HEK293 (cell line): ENCODE results near the gene KLHDC4.

ENCODE experiments used
- CTCF ChIA-PET: fragments of 350-600 bp; formaldehyde crosslinking; extraction: SDS; loops from one replicate; lab custom pipeline; 2021; ENCODE audit warnings: antibody characterized with exemption; lab: Yijun Ruan, JAX
- POLR2A ChIA-PET: fragments of 300-600 bp; formaldehyde crosslinking; extraction: SDS; loops from one replicate; lab custom pipeline; 2020; ENCODE audit warnings: antibody characterized with exemption, inconsistent platforms; lab: Yijun Ruan, JAX
- H3K27ac ChIP-seq: fragments of 200-500 bp; sonication (Bioruptor generic); 2 replicates; pipeline ENCODE4 v1.5.1; 2014; ENCODE audit warnings: low read depth, low read length, control low read depth, inconsistent platforms; ENCODE audit errors: extremely low read depth
- H3K36me3 ChIP-seq, 2 experiments: fragments of 200-500 bp in 1 of 2; sonication (Bioruptor generic) in 1 of 2; 1 replicate in 1 of 2; 2 replicates in 1 of 2; pipeline ENCODE4 v1.5.1; 2014 to 2017; ENCODE audit warnings: inconsistent platforms in 2 of 2, low read length in 2 of 2; ENCODE audit not compliant: control insufficient read depth in 2 of 2, insufficient read depth in 1 of 2
- H3K4me1 ChIP-seq: fragments of 200-500 bp; sonication (Bioruptor generic); 2 replicates; pipeline ENCODE4 v1.5.1; 2014; ENCODE audit warnings: mild to moderate bottlenecking, low read length, inconsistent platforms; ENCODE audit not compliant: control insufficient read depth, insufficient read depth
- H3K4me3 ChIP-seq: 2 replicates; pipeline ENCODE4 v1.5.1; 2011; ENCODE audit warnings: low read depth, mild to moderate bottlenecking, control low read depth, low read length, moderate library complexity
- H3K9me3 ChIP-seq: fragments of 200-500 bp; sonication (Bioruptor generic); 2 replicates; pipeline ENCODE4 v1.5.1; 2014; ENCODE audit warnings: low read depth, low read length, inconsistent platforms; ENCODE audit not compliant: control insufficient read depth, insufficient read depth
- BCL11A ChIP-seq: fragments of 450-650 bp; formaldehyde crosslinking; IDR thresholded peaks from 2 replicates; pipeline ENCODE4 v1.5.1; 2016; ENCODE audit warnings: low read depth, missing biosample characterization, missing genetic modification characterization
- GLIS2 ChIP-seq: fragments of 450-650 bp; formaldehyde crosslinking; IDR thresholded peaks from 2 replicates; pipeline ENCODE4 v1.5.1; 2016; ENCODE audit warnings: missing biosample characterization, missing genetic modification characterization
- OVOL3 ChIP-seq: fragments of 450-650 bp; formaldehyde crosslinking; IDR thresholded peaks from 2 replicates; pipeline ENCODE4 v1.5.1; 2016; ENCODE audit warnings: missing biosample characterization, missing genetic modification characterization
- PRDM1 ChIP-seq: fragments of 450-650 bp; formaldehyde crosslinking; IDR thresholded peaks from 2 replicates; pipeline ENCODE4; 2016; ENCODE audit warnings: missing biosample characterization, missing genetic modification characterization
- RBAK ChIP-seq: fragments of 450-650 bp; formaldehyde crosslinking; IDR thresholded peaks from 2 replicates; pipeline ENCODE4 v1.5.1; 2016; ENCODE audit warnings: missing biosample characterization, missing genetic modification characterization
- REPIN1 ChIP-seq: fragments of 450-650 bp; formaldehyde crosslinking; IDR thresholded peaks from 2 replicates; pipeline ENCODE4 v1.5.1; 2017; ENCODE audit warnings: missing biosample characterization, missing genetic modification characterization, low read depth
- YY2 ChIP-seq: fragments of 450-650 bp; formaldehyde crosslinking; IDR thresholded peaks from 2 replicates; pipeline ENCODE4 v1.5.1; 2016; ENCODE audit warnings: missing biosample characterization, missing genetic modification characterization
- ZBTB17 ChIP-seq: fragments of 450-650 bp; formaldehyde crosslinking; IDR thresholded peaks from 2 replicates; pipeline ENCODE4 v1.5.1; 2016; ENCODE audit warnings: missing biosample characterization, missing genetic modification characterization
- ZBTB49 ChIP-seq: fragments of 450-650 bp; formaldehyde crosslinking; IDR thresholded peaks from 2 replicates; pipeline ENCODE4 v1.5.1; 2016; ENCODE audit warnings: missing biosample characterization, missing genetic modification characterization, low read depth
- ZEB2 ChIP-seq: fragments of 450-650 bp; formaldehyde crosslinking; IDR thresholded peaks from 2 replicates; pipeline ENCODE4 v1.5.1; 2016; ENCODE audit warnings: missing biosample characterization, missing genetic modification characterization
- ZNF112 ChIP-seq: fragments of 450-650 bp; formaldehyde crosslinking; IDR thresholded peaks from 2 replicates; pipeline ENCODE4 v1.5.0; 2017; ENCODE audit warnings: missing biosample characterization, missing genetic modification characterization
- ZNF114 ChIP-seq: fragments of 450-650 bp; formaldehyde crosslinking; IDR thresholded peaks from 2 replicates; pipeline ENCODE4 v1.5.0; 2017; ENCODE audit warnings: missing biosample characterization, missing genetic modification characterization
- ZNF155 ChIP-seq: fragments of 450-650 bp; formaldehyde crosslinking; IDR thresholded peaks from 2 replicates; pipeline ENCODE4 v1.5.1; 2016; ENCODE audit warnings: missing biosample characterization, missing genetic modification characterization
- ZNF157 ChIP-seq: fragments of 450-650 bp; formaldehyde crosslinking; IDR thresholded peaks from 2 replicates; pipeline ENCODE4 v1.5.1; 2016; ENCODE audit warnings: missing biosample characterization, missing genetic modification characterization
- ZNF223 ChIP-seq: fragments of 450-650 bp; formaldehyde crosslinking; IDR thresholded peaks from 2 replicates; pipeline ENCODE4 v1.5.1; 2016; ENCODE audit warnings: missing biosample characterization, missing genetic modification characterization
- ZNF350 ChIP-seq: fragments of 450-650 bp; formaldehyde crosslinking; IDR thresholded peaks from 2 replicates; pipeline ENCODE4 v1.5.0; 2017; ENCODE audit warnings: missing biosample characterization, mild to moderate bottlenecking, missing genetic modification characterization
- ZNF449 ChIP-seq: fragments of 450-650 bp; formaldehyde crosslinking; IDR thresholded peaks from 2 replicates; pipeline ENCODE4 v1.5.1; 2017; ENCODE audit warnings: missing biosample characterization, mild to moderate bottlenecking, missing genetic modification characterization, moderate library complexity
- ZNF510 ChIP-seq: fragments of 450-650 bp; formaldehyde crosslinking; IDR thresholded peaks from 2 replicates; pipeline ENCODE4 v1.5.1; 2018; ENCODE audit warnings: mild to moderate bottlenecking, missing genetic modification characterization, missing biosample characterization; ENCODE audit not compliant: insufficient replicate concordance
- ZNF529 ChIP-seq: fragments of 450-650 bp; formaldehyde crosslinking; IDR thresholded peaks from 2 replicates; pipeline ENCODE4 v1.5.1; 2017; ENCODE audit warnings: missing genetic modification characterization, missing biosample characterization; ENCODE audit not compliant: insufficient replicate concordance
- ZNF548 ChIP-seq: fragments of 450-650 bp; formaldehyde crosslinking; IDR thresholded peaks from 2 replicates; pipeline ENCODE4 v1.5.1; 2016; ENCODE audit warnings: missing biosample characterization, missing genetic modification characterization
- ZNF596 ChIP-seq: fragments of 450-650 bp; IDR thresholded peaks from 2 replicates; pipeline ENCODE4 v1.5.0; 2018; ENCODE audit warnings: missing biosample characterization, mild to moderate bottlenecking, missing genetic modification characterization, moderate library complexity
- ZNF621 ChIP-seq: fragments of 450-650 bp; formaldehyde crosslinking; IDR thresholded peaks from 2 replicates; pipeline ENCODE4 v1.5.1; 2017; ENCODE audit warnings: missing biosample characterization, missing genetic modification characterization
- ZNF654 ChIP-seq: fragments of 450-650 bp; formaldehyde crosslinking; IDR thresholded peaks from 2 replicates; pipeline ENCODE4 v1.5.1; 2016; ENCODE audit warnings: low read depth, missing biosample characterization, missing genetic modification characterization
- ZNF777 ChIP-seq: fragments of 450-650 bp; formaldehyde crosslinking; IDR thresholded peaks from 2 replicates; pipeline ENCODE4 v1.5.1; 2017; ENCODE audit warnings: missing biosample characterization, missing genetic modification characterization, borderline replicate concordance
- ZNF792 ChIP-seq: fragments of 450-650 bp; formaldehyde crosslinking; IDR thresholded peaks from 2 replicates; pipeline ENCODE4 v1.5.1; 2016; ENCODE audit warnings: missing biosample characterization, missing genetic modification characterization
- ZSCAN16 ChIP-seq: fragments of 450-650 bp; formaldehyde crosslinking; IDR thresholded peaks from 2 replicates; pipeline ENCODE4 v1.5.1; 2016; ENCODE audit warnings: missing biosample characterization, missing genetic modification characterization
- TF ChIP-seq, protein P1 (sequence below): fragments of 450-650 bp; IDR thresholded peaks from 2 replicates; pipeline ENCODE4 v1.5.1; 2018; ENCODE audit warnings: missing biosample characterization, missing genetic modification characterization

Gene KLHDC4

DNA sequence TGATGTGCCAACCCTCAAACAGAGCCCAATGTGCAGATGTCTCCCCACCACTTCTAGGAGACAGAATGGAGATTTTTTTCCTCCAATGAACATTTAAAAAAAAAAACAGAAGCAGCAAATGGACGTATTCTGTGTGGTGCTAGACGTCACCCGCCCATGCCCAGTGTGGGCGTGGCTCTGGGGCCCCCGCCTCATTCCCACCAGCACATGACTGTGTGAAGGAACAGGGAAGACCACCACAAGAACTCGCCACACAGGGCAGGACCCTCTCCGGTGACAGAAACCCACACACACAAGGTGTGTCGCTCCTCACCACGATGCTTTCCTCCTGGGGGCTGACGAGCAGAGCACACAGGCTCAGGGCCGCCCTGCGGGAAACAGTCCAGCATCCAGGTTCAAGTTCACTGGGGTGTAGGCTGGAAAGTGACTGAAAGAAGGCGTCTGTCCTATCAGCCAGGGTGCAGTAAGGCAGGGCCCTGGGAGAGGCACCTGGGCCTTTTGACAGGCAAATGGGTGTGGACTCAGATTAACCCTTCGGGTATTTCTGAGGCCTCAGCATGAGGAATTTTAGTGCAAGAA is 53.5 kb downstream of the KLHDC4 start (continued):
- TF ChIP-seq ZNF777 (tag by site-specific recombination) (no peak), ZNF792 (tag by site-specific recombination) (no peak)

GRCh38 chr16:87710887-87711286 is 54.9 kb downstream of the KLHDC4 start:
- TF ChIP-seq ZNF654 (tag by site-specific recombination) = no peak
- no peak for TF ChIP-seq OVOL3 (tag by site-specific recombination)
- no peak for TF ChIP-seq ZSCAN16 (tag by site-specific recombination)
- TF ChIP-seq ZNF596 (tag by site-specific recombination) = no peak
- no peak for TF ChIP-seq ZNF510 (tag by site-specific recombination)
- TF ChIP-seq ZNF114 = no peak
- TF ChIP-seq GLIS2 = no peak
- TF ChIP-seq RBAK (tag by site-specific recombination) = no peak
- TF ChIP-seq ZBTB17 (tag by site-specific recombination) = no peak
- no peak for TF ChIP-seq ZEB2 (tag by site-specific recombination)
- no peak for TF ChIP-seq ZNF112 (tag by site-specific recombination)
- TF ChIP-seq ZNF548 (tag by site-specific recombination) = no peak
- TF ChIP-seq ZNF155 (tag by site-specific recombination) = no peak
- no peak for TF ChIP-seq ZNF449 (tag by site-specific recombination)
- no peak for TF ChIP-seq ZNF350 (tag by site-specific recombination)
- TF ChIP-seq ZNF157 (tag by site-specific recombination) = no peak
- no peak for TF ChIP-seq ZNF223 (tag by site-specific recombination)
- ChIA-PET POLR2A (interaction anchor here (0.6 kb wide), 1 partner anchor 161 kb away, joined by 3 read pairs; no protein-coding TSS in a partner anchor), CTCF (interaction anchor here (1.0 to 1.2 kb wide), 2 partner anchors 9 to 74 kb away, joined by 3 to 4 read pairs; no protein-coding TSS in a partner anchor)
- no peak overlapping the region for H3K4me3 ChIP-seq
- H3K36me3 ChIP-seq = peaks cover 0 to 77% of the 10 kb centered on the region in 2 experiments; a peak in 2 of 3 replicates
- H3K27ac ChIP-seq = no peak overlapping the region
- H3K9me3 ChIP-seq = no peaks in the 10 kb centered on the region
- no peaks in the 10 kb centered on the region for H3K4me1 ChIP-seq

DNA sequence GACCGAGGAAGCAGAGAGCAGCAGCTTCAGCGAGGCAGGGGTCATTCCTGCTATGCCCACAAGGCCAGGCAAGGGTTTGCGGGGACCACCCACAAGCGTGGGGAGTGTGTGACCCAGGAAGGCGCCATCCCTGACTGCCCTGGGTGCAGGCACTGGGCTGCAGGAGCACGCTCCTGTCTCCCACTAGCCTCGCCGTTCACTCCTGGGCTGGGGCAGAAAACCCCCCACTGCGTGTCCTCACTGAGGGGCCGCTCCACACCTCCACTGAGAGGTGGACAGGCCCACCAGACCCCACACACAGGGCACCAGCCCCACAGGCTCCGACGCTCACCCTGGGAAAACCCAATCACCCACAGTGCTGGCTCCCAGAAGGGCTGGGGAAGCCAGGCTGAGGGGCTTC is 56.1 kb downstream of the KLHDC4 start:
- Histone ChIP-seq H3K27ac (no peak overlapping the region), H3K4me3 (no peak overlapping the region), H3K9me3 (no peaks in the 10 kb centered on the region), H3K4me1 (no peaks in the 10 kb centered on the region), H3K36me3 (peaks cover 0 to 70% of the 10 kb centered on the region in 2 experiments; a peak in 2 of 3 replicates)
- POLR2A ChIA-PET = interaction anchor here (0.9 kb wide), 1 partner anchor 24 kb away, joined by 3 read pairs; no protein-coding TSS in a partner anchor
- CTCF ChIA-PET = interaction anchor here (0.9 to 1.2 kb wide), 2 partner anchors 73 to 140 kb away, joined by 4 read pairs; no protein-coding TSS in a partner anchor
- no peak for TF ChIP-seq ZBTB49 (tag by site-specific recombination)
- no peak for TF ChIP-seq ZNF621 (tag by site-specific recombination)
- TF ChIP-seq ZNF548 (tag by site-specific recombination) = no peak
- TF ChIP-seq YY2 (tag by site-specific recombination) = no peak
- TF ChIP-seq ZNF529 = no peak
- no peak for TF ChIP-seq PRDM1 (tag by site-specific recombination)
- TF ChIP-seq REPIN1 (tag by site-specific recombination) = no peak
- no peak for TF ChIP-seq BCL11A (tag by site-specific recombination)
- TF ChIP-seq, protein P1, sequence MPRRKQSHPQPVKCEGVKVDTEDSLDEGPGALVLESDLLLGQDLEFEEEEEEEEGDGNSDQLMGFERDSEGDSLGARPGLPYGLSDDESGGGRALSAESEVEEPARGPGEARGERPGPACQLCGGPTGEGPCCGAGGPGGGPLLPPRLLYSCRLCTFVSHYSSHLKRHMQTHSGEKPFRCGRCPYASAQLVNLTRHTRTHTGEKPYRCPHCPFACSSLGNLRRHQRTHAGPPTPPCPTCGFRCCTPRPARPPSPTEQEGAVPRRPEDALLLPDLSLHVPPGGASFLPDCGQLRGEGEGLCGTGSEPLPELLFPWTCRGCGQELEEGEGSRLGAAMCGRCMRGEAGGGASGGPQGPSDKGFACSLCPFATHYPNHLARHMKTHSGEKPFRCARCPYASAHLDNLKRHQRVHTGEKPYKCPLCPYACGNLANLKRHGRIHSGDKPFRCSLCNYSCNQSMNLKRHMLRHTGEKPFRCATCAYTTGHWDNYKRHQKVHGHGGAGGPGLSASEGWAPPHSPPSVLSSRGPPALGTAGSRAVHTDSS (tag by site-specific recombination) = no peak
